ENCODE results near the gene MDM2. TPM values are rescaled to one million over a fixed set of nuclear protein-coding genes. Genes with fewer than 3 reads are reported as not detected.

The MDM2 gene
- total and polyA plus RNA-seq, 2 of the 8 experiments (the other 6 are each of a cell fraction or from before 2014, with no cell fraction given): 15.1 to 115 TPM

DNA sequence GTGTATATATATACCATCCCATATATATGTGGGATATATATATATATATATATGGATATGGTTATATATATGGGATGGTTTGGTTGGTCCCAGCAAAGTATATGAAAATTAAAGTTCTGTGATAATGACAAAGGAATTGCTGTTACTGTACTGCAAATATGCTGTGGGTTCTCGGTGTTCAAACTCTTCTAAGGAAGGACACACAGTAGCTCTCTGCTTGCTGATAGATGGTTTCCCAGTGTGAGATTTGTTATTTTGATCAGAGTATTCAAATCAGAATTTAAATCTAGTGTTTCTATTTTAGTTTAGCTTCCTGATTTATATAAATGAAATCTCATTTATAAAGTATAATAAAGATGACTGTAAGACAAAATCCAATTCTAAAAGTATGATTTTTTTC, 42.3 kb upstream of the MDM2 start:
- Histone ChIP-seq H3K23me2 (ENCODE audit: low read depth, low read length) (no peaks in the 10 kb centered on the region), H2BK120ac (replicated peaks; ENCODE audit: low read depth, low read length) (no peak overlapping the region), H3K9me3 (ENCODE audit: insufficient read depth in 2 of 2, low read depth in 1 of 2, low read length in 1 of 2) (no peaks in the 10 kb centered on the region), H2AFZ (ENCODE audit: low read length) (no peak overlapping the region), H3K14ac (ENCODE audit: insufficient read length) (no peak overlapping the region), H3K36me3 (ENCODE audit: control insufficient read depth in 2 of 4, insufficient read depth in 4 of 4, low read length in 3 of 4) (peaks cover 0 to 18% (median under 1%) of the 10 kb centered on the region in 4 experiments; a peak in 3 of 8 replicates), H3K79me1 (ENCODE audit: low read depth, low read length) (no peaks in the 10 kb centered on the region), H3K4me1 (replicated peaks in 1 of 4; ENCODE audit: control insufficient read depth in 3 of 4, insufficient read depth in 4 of 4, low read length in 3 of 4) (no peaks in the 10 kb centered on the region), H4K91ac (replicated peaks; ENCODE audit: insufficient read length, low read length) (no peak overlapping the region), H2BK20ac (ENCODE audit: low read length) (no peak overlapping the region), H2BK5ac (ENCODE audit: low read depth, low read length) (no peak overlapping the region), H4K20me1 (replicated peaks in 1 of 2; ENCODE audit: control insufficient read depth in 1 of 2, insufficient read depth in 2 of 2, low read length in 2 of 2) (peaks cover 0 to 2% of the 10 kb centered on the region in 2 experiments), H3K4ac (replicated peaks; ENCODE audit: insufficient read length, low read depth, low read length) (no peak overlapping the region), H3K23ac (ENCODE audit: insufficient read length) (no peak overlapping the region), H3K4me3 (ENCODE audit: extremely low read depth in 1 of 4, insufficient read depth in 2 of 4, low read depth in 3 of 4, low read length in 4 of 4) (no peak overlapping the region), H2BK15ac (ENCODE audit: low read length) (no peak overlapping the region), H3K27ac (ENCODE audit: low read depth, low read length) (no peak overlapping the region), H3K4me2 (ENCODE audit: insufficient read depth in 1 of 2, low read depth in 2 of 2, low read length in 2 of 2) (no peak overlapping the region), H3K79me2 (ENCODE audit: control insufficient read depth in 1 of 2, insufficient read depth in 2 of 2, low read length in 2 of 2) (no peaks in the 10 kb centered on the region), H3K56ac (replicated peaks; ENCODE audit: insufficient read length, low read depth, low read length) (no peak overlapping the region), H4K5ac (ENCODE audit: insufficient read length, low read depth, low read length) (no peak overlapping the region), H3K9ac (replicated peaks in 1 of 4; ENCODE audit: extremely low read depth in 1 of 4, low read depth in 3 of 4, low read length in 3 of 4) (no peak overlapping the region), H3K18ac (ENCODE audit: extremely low read depth, low read length) (no peak overlapping the region), H3K27me3 (replicated peaks in 1 of 4; ENCODE audit: control insufficient read depth in 3 of 4, extremely low read depth in 1 of 4, insufficient read depth in 3 of 4, low read length in 3 of 4) (no peaks in the 10 kb centered on the region), H4K8ac (ENCODE audit: extremely low read depth, insufficient read depth, low read length) (no peak overlapping the region), H2BK12ac (ENCODE audit: low read depth, low read length) (no peak overlapping the region), H2AK5ac (ENCODE audit: low read depth, low read length) (no peak overlapping the region)
- 100% methylated on average over 1 of the region's 1 CpG; no CpG with 5 or more reads in 1 of the 2 experiments for WGBS, 2 experiments (ENCODE audit: extremely low coverage in 1 of 2, insufficient coverage in 1 of 2, insufficient read length in 1 of 2, insufficient replicate concordance in 2 of 2, low coverage in 1 of 2, low lambda C conversion rate in 2 of 2, missing lambda C conversion rate in 1 of 2)
- ChIA-PET CTCF (ENCODE audit: partially characterized antibody) (no interaction called here), POLR2A (ENCODE audit: partially characterized antibody) (interaction anchor here (0.7 to 1.1 kb wide), 2 partner anchors 8 to 285 kb away, joined by 4 to 5 read pairs; no protein-coding TSS in a partner anchor)
- no peak for FAIRE-seq
- DNase-seq (ENCODE audit: low read depth in 1 of 2, low spot score in 2 of 2): no peak
- no peak for TF ChIP-seq MAFK (IDR thresholded peaks at IDR 0.05; ENCODE audit: low read depth, low read length)
- no peak for TF ChIP-seq BCL11A (IDR thresholded peaks at IDR 0.05; ENCODE audit: low read depth in 2 of 2, low read length in 2 of 2)
- no peak for TF ChIP-seq JUND (IDR thresholded peaks at IDR 0.05; ENCODE audit: low read length)
- TF ChIP-seq USF2 (IDR thresholded peaks at IDR 0.05; ENCODE audit: low read length): no peak
- no peak for TF ChIP-seq CTCF (IDR thresholded peaks at IDR 0.05; ENCODE audit: control extremely low read depth in 1 of 3, insufficient read depth in 1 of 3, low read depth in 1 of 3, low read length in 3 of 3)
- TF ChIP-seq RNF2 (IDR thresholded peaks at IDR 0.05; ENCODE audit: borderline replicate concordance, low read depth, low read length, missing control alignments, poor library complexity, severe bottlenecking): no peak
- TF ChIP-seq, protein P1, sequence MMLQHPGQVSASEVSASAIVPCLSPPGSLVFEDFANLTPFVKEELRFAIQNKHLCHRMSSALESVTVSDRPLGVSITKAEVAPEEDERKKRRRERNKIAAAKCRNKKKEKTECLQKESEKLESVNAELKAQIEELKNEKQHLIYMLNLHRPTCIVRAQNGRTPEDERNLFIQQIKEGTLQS (IDR thresholded peaks at IDR 0.05; ENCODE audit: insufficient read depth, low read depth, low read length): no peak
- no peak for TF ChIP-seq PHF8 (conservative IDR thresholded peaks at IDR 0.05; ENCODE audit: low read depth, low read length)
- no peak for TF ChIP-seq ASH2L (IDR thresholded peaks at IDR 0.05; ENCODE audit: low read length)

Measured in H1 (cell line).